ENCODE data around the gene TES.
"Not testable (repeated sequence)": the region's sequence is repeated elsewhere in the genome, so short reads cannot be mapped to it uniquely, and the experiment has no call there.

TES gene

DNA sequence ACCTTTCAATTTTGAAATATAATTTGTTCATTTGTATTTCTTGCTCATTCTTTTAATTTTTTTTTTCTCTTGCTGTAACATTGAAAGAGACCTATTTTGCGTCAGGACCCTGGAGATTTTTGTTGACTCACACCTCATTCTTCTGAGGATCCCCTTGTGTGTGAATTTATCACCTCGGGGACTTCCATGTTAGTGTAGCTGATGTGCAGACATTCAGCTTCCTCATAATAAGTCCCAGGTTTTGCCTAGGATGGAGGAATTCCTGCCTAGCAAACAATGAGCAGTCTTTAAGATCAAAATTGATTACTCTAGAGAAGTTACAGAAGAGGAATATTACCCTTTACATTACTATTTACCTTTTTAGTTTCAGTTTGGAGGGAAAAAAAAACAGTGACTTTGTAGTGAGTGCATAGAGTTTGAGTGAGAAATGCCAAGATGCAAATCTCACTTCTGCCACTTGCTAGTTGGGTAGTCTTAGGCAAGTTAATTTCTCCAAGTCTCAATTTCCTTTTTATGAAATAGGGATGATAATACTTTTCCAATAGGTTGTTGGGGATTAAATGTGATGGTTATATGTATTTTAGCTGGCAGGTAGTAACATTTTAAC is 14.3 kb downstream of the TES start:
- no peak for DNase-seq

- DNase-seq = no peak
These were observed 15.5 kb downstream of the TES start for GRCh38 chr7:116225860-116226259.

- DNase-seq = no peak
These were observed 16.3 kb downstream of the TES start for GRCh38 chr7:116226664-116227063.

DNA sequence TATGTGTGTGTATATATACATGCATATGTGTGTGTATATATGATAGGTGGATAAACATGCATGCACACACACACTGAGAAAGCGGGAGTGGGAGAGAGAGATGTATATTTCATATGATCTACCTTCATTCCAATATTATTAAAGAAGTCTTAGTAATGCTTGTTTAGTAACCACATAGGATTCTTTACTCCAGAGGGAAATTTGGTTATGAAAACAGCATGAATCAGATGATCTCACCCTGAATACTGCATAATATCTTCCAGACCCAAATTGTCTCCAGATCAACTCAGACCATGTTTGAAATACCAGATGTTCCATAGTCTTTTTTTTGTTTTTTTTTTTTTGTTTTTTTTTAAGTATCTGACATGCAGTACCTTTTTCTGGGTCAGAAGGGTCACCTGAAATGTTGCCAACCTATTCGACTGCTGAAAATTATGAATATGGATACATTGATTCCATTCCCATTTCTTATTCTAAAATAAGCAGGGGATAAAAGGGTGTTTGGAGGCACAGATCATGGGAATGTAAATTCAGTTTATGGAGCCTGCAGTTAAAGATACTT is 17.4 kb downstream of the TES start:
- DNase-seq = no peak

GRCh38 chr7:116228241-116228640 is 17.9 kb downstream of the TES start:
- no peak for DNase-seq

GRCh38 chr7:116229366-116229765 is 19.0 kb downstream of the TES start:
- DNase-seq = no peak

DNA sequence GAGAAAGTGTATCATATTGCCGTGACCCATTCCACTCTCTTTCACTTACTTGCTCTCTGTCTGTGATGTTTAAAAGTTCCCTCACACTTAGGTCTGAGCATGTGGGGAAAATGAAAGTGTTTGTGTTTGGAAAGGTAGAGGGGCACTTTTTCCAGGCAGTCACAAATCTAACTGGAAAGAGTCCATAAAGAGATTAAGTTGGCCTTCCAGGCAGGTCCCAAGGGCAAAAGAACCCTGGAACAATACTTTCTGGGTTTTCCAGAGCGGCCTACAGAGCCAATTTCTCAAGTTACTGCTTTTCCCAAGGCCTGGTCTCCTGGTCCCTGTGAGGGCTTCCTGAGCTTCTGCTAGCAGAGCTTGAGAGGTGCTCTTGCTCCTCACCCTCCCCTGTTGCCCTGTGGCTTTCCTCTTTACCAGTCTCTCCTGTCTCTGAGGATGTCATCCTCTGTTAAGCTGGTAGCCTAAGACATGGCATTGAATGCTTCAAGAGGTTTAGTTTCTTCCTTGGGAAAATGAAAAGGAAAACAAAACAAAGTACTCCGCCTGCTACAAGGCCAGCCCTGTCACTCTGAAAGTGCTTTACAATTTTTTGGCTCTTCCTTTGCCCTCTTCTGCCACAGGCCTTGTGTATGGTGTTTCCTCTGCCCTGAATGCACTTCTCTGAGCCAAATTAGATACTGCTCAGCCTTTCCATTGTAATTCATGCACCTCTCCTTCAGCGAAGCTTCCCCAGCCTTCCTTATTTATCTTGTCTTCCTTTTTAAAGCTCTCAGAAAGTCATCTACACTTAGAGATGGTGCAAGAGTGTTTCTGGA is 20.1 kb downstream of the TES start:
- no peak for DNase-seq

DNA sequence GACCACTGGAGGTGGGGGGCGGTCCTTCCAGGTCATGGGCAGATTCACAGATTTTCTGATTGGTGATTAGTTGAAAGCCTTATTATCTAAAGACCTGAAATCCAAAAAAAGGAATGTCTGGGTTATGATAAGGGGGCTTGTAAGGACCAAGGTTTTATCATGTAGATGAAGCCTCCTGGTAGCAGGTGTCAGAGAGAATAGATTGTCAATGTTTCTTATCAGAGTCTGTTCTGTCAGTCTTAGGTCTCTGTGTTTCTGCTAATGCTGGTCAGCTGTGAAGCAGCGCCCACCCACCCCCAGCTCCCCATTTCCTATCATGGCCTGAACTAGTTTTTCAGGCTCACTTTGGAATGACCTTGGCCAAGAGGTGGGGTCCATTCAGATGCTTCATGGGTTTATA is 21.2 kb downstream of the TES start:
- no peak for DNase-seq

- DNase-seq = no peak
These were observed 21.6 kb downstream of the TES start for GRCh38 chr7:116231949-116232348.

- DNase-seq = no peak
These were observed 22.0 kb downstream of the TES start for GRCh38 chr7:116232350-116232749.

DNA sequence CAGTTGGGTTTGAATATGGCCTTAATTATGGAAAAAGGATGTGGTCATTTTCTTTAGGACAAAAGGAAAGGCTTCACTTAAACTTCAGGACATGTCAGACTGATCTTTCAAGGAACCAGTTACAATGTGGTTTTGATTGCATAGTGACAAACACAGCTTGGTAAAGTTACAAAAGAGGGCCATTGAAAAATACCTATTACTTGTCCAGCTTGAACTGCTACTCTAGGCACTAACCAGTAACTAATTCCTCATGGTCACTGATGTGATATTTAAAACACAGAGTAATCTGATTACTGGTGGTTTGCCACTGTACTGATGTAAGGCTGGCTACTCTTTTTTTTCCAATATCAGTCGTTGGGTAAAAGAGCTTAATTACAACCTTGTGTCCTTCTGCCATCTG is 22.6 kb downstream of the TES start:
- no peak for DNase-seq

GRCh38 chr7:116234517-116235200 is 24.3 kb downstream of the TES start:
- no peak for DNase-seq

DNA sequence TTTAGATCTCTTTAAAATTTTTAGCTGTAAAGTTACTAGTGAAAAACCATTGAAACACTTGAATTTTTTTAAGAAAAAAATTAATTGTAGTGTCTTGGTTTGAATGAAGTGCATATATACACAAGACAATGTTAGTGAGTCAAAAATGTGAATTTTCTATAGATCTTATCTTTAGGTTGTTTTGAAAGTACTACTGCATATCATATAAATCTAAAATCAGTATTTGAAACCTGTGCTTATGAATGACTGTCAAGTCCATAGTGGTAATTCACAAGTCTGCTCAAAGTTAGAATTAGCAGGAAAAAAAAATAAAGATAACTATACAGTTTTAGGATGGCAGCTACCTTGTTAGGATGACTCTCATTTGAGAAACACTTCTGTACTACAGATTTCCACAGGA is 25.0 kb downstream of the TES start:
- no peak for DNase-seq

DNA sequence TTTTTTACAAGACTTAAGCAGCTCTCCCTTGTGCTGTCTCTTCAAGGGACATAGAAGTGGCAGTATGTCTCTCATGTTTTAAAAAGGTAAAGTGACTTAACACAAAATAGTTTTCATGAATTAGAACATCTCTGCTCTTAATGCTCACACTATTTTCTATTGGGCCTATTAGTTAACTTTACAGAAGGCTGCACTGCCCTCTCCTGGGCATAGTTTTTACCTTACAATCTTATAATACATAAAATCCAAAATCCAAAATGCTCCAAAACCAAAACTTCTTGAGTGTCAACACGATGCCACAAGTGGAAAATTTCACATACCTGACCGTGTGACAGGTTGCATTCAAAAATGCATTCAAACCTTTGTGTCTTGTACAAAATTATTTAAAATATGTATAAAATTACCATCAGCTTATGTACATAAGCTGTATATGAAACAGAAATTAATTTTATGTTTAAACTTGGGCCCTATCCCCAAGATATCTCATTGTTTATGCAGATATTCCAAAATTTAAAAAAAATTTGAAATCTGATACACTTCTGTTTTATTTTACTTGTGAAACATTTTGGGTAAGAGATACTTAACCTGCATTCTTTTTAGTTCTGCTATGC is 25.8 kb downstream of the TES start:
- DNase-seq = peak; percentile 51

DNA sequence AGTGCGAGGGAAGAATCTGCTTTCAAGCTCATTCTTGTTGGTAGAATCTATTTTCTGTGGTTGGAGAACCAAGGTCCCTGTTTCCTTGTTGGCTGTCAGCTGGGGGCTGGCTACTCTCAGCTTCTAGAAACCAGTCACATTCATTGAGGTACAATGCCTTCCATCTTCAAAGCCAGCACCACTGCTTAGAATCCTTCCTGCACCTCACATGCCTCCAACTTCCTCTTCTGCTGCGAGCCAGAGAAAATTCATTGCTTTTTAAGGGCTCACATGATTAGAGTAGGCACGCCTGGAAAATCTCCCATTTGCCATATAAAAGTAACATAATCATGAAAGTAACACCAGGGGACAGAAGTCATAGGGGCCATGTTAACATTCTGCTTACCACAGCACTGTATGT is 28.7 kb downstream of the TES start:
- DNase-seq = no peak

- DNase-seq = no peak
These were observed 29.1 kb downstream of the TES start for GRCh38 chr7:116239434-116239833.

GRCh38 chr7:116240024-116240668 is 29.8 kb downstream of the TES start:
- DNase-seq = no peak

GRCh38 chr7:116241291-116241690 is 31.0 kb downstream of the TES start:
- DNase-seq = no peak

DNA sequence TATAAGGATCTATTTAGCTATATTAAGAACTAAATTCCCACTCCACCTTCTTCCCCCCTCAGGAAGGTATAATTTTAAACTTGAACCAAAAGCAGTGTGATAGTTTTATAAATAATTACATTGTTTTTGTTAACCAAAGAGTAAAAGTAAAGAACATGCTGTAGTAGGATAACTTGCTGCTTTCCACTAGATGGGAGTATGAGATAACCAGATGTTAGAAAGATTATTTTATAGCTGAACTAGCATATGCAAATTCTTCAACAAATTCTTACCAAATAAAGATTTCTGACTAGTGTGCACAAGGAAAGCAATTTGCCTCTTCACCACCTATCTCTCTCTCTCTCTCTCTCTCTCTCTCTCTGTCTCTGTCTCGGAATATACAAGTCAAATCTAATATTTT is 31.8 kb downstream of the TES start:
- no peak for DNase-seq

- DNase-seq = no peak
These were observed 32.4 kb downstream of the TES start for GRCh38 chr7:116242759-116243158.

DNA sequence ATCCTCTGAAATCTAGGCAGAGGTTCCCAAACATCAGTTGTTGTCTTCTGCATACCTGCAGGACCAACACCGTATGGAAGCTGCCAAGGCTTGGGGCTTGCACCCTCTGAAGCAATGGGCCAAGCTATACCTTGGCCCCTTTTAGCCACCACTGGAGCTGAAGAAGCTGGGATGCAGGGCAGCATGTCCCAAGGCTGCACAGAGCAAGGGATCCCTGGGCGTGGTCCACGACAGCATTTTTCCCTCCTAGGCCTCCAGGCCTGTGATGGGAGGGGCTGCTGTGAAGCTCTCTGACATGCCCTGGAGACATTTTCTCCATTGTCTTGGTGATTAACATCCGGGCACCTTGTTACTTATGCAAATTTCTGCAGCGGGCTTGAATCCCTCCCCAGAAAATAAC is 34.5 kb downstream of the TES start:
- not testable (repeated sequence) for DNase-seq

DNA sequence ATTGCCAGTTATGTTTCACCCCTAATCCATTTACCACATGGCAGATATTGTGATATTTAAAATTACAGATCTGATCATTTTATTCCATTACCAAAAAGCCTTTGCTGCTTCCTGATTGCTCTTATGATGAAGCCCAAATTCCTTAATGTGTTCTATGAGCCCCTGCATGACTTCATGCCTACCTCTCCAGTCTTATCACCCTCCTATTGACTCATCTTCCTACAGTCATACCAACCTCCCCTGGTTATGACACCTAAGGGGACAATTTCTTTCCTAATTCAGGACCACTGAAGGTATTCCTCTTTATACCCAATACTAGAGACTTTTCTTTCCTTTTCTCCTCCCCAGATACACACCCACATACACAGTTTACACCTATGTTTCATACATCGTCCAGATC is 36.0 kb downstream of the TES start:
- no peak for DNase-seq

All from activated CD4-positive, alpha-beta T cell treated with anti-CD3 and anti-CD28 coated beads, Interleukin-10, Interleukin-2, amounts not matched to agents 100 ng/mL and 50 ng/mL, durations not matched to agents 16 hours and 8 hours (primary cell).